ENCODE results near the gene VCAN.
A peak's percentile ranks its signal among the peaks of the same experiment; 100 is the strongest.

Gene VCAN

DNA sequence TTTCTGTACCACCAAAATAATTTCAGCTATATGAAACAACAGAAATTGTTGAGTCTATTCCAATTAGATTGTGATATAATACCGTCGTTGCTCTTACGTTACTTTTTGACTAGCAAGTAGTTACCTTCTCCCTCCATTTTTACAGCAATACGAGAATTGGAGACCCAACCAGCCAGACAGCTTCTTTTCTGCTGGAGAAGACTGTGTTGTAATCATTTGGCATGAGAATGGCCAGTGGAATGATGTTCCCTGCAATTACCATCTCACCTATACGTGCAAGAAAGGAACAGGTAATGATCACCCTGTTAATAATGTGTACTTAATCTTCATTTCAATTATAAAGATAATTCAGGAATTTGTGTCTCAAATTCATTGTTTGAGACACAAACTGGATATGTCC is 100.7 kb downstream of the VCAN start:
- DNase-seq, result no peak

DNA sequence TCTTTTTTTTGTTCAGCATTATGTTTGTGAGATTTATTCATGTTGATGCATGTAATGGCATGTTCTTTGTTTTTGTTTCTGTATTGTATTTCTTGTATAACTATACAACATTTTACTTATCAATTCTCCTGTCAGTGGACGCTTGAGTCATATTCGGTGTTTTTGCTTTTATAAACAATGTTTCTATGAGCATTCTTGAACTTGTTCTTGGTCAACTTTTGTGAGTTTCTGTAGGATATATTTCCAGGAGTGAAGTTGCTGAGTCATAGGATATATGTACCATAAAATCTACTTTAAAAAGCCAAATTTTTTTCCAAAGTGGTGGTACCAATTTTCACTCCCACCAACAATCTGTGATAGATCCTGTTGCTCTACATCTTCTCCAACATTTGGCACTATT is 104.8 kb downstream of the VCAN start:
- DNase-seq, result peak; percentile 67

GRCh38 chr5:83577036-83577636 is 105.6 kb downstream of the VCAN start:
- peak; percentile 84 for DNase-seq

GRCh38 chr5:83583859-83584258 is 112.3 kb downstream of the VCAN start:
- peak; percentile 12 for DNase-seq

DNA sequence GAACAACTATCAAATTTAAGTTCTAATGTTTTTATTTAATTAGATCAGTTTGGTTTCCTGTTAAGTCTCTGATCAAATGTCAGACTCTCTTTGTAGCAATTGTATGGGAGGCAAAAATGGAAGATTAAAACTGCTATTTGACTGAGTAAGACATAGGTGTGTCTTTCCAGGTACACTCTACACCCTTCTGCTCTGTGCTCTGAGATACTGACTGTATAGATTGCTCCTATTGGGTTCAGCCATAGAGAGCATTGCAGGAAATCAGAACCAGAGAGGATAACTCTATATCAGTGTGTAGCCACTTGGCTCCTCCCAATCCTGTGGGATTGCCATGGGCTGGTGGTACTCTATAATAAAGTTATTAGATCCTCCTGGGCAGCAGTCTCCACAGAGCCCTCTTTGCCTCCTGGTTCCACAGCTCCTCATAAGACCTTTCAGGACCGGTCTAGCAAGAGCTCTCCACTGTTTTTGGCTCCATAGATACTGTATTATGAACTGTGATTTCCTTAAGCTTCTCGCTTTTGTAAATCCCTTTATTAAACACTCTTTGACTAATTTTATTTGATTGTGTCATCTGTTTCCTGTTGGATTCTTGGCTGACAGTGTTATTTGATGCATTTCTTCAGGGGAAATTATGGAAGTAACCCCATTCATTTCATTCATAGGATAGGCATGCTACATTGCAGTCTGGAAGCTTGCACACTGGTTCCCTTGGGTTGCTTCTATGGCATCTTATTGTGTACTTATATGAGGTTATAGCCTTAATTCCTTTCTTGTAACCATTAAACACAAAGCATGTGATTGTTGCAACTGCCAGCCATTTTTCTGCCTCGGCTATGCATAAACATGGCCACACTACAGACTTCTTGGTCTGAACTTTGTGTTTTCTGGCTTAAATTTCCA is 115.6 kb downstream of the VCAN start:
- DNase-seq, result no peak

GRCh38 chr5:83589786-83590185 is 118.2 kb downstream of the VCAN start:
- no peak for DNase-seq

DNA sequence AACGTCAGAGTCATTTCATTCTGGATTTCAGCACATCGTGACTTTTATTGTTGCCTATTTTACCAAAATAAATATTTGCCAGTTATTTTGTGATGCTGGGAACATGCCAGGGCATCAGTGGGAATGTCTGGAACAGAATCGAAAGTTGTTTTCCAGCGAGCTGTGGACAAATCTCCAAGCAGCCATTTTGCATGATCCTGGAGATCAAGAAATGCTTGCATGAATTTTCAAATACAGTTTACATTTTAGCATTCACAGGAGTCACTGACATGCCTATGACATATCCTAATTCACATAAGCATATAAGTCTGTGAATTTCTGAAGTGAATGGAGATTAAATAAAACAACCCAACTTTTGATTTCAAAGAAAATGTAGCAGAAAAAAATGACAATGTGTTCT is 119.4 kb downstream of the VCAN start:
- DNase-seq, result no peak

DNA sequence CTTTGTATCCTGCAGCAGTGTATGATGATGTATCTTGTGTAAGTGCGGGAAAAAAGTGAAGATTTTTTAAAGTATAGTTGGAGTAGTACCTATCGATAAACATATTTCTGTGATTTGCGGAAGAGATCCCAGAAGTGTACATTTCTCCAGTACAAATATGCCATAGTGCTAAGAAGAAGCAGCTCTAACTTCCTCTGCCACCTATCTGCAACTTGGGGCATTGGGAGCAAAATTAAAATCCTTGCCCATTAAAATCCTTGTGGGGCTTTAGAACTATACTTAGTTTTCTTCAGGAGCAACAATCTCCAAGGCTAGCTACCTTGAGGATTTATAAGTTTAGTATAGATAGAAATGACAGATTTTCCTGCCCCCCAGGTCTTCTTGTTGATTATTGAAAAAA is 123.7 kb downstream of the VCAN start:
- no peak for DNase-seq

GRCh38 chr5:83608122-83608521 is 136.6 kb downstream of the VCAN start:
- no peak for DNase-seq

DNA sequence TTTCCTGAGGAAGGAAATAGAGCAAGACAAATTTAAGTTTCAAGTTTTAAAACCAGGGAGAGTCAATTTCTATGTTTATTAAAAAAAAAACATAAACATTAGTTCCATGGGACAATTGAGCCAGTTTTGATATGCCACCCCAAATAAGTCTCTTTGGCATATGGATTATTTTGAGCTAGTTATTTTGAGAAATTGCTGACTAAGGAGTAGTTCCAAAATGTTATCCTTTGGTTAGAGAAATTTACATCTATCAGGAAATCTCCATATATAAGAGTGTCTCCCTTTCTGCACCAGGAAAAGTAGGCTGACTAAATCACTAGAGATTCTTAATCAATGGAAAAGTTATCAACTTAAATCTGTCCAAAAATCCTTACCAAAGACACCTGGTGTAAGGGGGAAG is 143.3 kb downstream of the VCAN start:
- no peak for DNase-seq

DNA sequence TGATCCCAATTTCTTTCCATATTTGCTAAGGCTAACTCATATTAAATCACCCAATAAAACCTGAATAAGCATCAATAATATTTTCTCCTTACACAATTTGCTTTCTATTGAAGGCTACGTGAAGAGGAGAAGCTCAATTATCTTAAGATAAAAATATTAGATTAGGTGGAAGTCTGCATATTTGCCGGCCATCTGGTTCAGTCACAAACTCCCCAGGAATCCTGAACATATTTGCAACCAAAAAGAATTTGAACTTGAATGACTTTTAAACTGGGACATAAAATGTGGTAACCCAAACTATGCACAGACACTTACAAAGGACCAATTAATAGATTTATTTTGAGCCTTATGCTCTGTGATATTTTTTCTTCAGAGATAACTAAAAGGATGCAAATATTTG is 156.8 kb downstream of the VCAN start:
- no peak for DNase-seq

All from NCI-H226 (cell line).